MCF 10A (cell line): Measurements from ENCODE around the gene HERPUD2. TPM values are rescaled to one million over a fixed set of nuclear protein-coding genes. Genes with fewer than 3 reads are reported as not detected.

Source experiments
- BruUV-seq: library from RNA; stranded (reverse); fragments of 400-500 nt; replicated peaks from 2 replicates; lab custom pipeline; 2021; lab: Mats Ljungman, UMichigan
- CTCF ChIA-PET: fragments of 300-600 bp; sonication (Branson Sonifier 250); formaldehyde crosslinking; extraction: SDS; loops from one replicate; lab custom pipeline; 2021; ENCODE audit warnings: antibody characterized with exemption, inconsistent platforms; lab: Yijun Ruan, JAX
- POLR2A ChIA-PET: fragments of 300-600, 350-650 bp; sonication (Branson Sonifier 250); formaldehyde crosslinking; extraction: SDS; loops from one replicate; lab custom pipeline; 2020; ENCODE audit warnings: antibody characterized with exemption, inconsistent platforms; lab: Yijun Ruan, JAX
- DNase-seq: peaks from one replicate; pipeline ENCODE4 v3.0.0-alpha.2; 2018; ENCODE audit not compliant: unreplicated experiment
- H3K27ac Mint-ChIP-seq: one replicate; pipeline ENCODE4 v1.8.0; 2022; ENCODE audit warnings: mild to moderate bottlenecking, low read depth, mixed read lengths; ENCODE audit not compliant: unreplicated experiment
- H3K27me3 Mint-ChIP-seq: one replicate; pipeline ENCODE4 v1.8.0; 2022; ENCODE audit warnings: mixed read lengths; ENCODE audit not compliant: insufficient read depth, unreplicated experiment
- H3K36me3 Mint-ChIP-seq: one replicate; pipeline ENCODE4 v1.8.0; 2022; ENCODE audit warnings: mild to moderate bottlenecking, moderate library complexity, mixed read lengths; ENCODE audit not compliant: insufficient read depth, unreplicated experiment
- H3K4me1 Mint-ChIP-seq: one replicate; pipeline ENCODE4 v1.8.0; 2022; ENCODE audit warnings: mixed read lengths; ENCODE audit not compliant: insufficient read depth, unreplicated experiment
- H3K4me3 Mint-ChIP-seq: one replicate; pipeline ENCODE4 v1.8.0; 2022; ENCODE audit warnings: mild to moderate bottlenecking, moderate library complexity, mixed read lengths; ENCODE audit not compliant: unreplicated experiment
- H3K9me3 Mint-ChIP-seq: one replicate; pipeline ENCODE4 v1.8.0; 2022; ENCODE audit warnings: mixed read lengths; ENCODE audit not compliant: unreplicated experiment
- CTCF ChIP-seq: fragments of 200-600 bp; IDR thresholded peaks from one replicate; pipeline ENCODE4 v1.8.0; 2022; ENCODE audit warnings: antibody characterized with exemption, mild to moderate bottlenecking; ENCODE audit not compliant: unreplicated experiment
- intact Hi-C: fragments of 100-400 bp; cut with micrococcal nuclease; formaldehyde crosslinking; loops from 2 replicates; pipeline ENCODE4 v1.14.1; 2022
- total RNA-seq: library from RNA; stranded (reverse); gene quantifications from 2 replicates; pipeline ENCODE4 v1.2.3, GENCODE V29; 2022

HERPUD2 gene
- total RNA-seq, 1 experiment from 2014 or later, result 29.0 TPM

DNA sequence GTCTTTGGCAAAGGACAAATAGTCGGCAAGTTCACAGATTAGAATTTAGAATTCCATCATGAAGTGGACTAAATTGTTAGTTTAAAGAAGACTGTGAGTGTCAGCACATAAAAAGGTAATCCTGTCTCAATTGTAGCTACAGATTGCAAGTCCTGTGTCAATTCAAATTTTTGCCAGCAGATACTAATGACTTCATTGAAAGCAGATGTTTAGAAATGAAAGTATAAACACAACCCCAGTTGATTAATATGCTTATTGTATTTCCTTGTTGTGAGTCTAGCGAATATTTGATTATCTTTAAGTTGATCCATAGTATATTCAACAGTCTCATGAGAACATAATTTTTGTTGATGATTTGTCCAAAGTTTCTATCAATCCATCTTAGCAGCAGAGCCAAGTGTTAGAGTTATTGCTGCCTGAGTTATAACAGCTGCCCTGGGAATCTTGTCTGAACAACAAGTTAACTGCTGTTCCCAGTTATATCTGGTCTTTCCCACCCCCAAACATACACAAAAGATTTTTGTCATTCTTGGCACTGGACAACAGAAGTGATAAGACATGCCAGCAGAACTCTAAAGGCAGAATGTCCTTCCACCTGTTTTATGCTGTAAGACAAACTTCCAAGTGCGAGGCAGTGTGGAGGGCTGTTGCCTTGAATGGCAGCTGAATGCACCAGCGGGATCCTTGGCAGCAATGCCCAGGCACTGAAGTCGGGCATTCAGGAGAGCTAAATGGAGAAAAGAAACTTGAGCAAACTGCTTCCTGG lies 21.3 kb upstream of the HERPUD2 start:
- H3K27me3 Mint-ChIP-seq, result peaks cover under 1% of the 10 kb centered on the region
- intact Hi-C loops, result no loop called here
- H3K4me3 Mint-ChIP-seq, result no peak overlapping the region
- DNase-seq, result no peak
- H3K4me1 Mint-ChIP-seq, result no peaks in the 10 kb centered on the region
- no peaks in the 10 kb centered on the region for H3K36me3 Mint-ChIP-seq
- no TSS peak for BruUV-seq
- ChIA-PET POLR2A (no interaction called here), CTCF (interaction anchor here (0.7 to 1.4 kb wide), 3 partner anchors 9 to 191 kb away, joined by 3 to 4 read pairs (median 3); no protein-coding TSS in a partner anchor)
- TF ChIP-seq CTCF, result no peak
- no peak overlapping the region for H3K27ac Mint-ChIP-seq
- no peaks in the 10 kb centered on the region for H3K9me3 Mint-ChIP-seq

DNA sequence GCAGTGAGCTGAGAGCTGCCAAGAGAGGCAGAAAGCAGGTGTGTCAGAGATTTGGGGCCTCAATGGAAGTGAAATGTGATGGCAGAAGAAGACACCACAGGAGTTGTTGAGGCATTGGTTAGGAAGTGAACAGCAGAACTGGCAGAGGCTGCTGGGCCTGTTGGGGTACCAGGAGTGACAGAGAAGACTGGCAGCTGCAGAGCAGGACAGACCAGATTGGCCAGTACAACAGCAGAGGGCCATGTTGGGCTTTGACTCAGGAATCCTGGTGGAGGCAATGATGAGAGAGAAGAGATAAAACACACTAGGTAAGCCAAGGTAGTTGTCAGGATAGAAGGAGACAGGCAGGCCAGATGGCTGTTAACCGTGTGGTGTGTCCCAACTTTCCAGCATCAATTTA lies 19.9 kb upstream of the HERPUD2 start:
- Mint-ChIP-seq H3K27me3 (no peaks in the 10 kb centered on the region), H3K9me3 (no peaks in the 10 kb centered on the region), H3K36me3 (no peaks in the 10 kb centered on the region), H3K27ac (no peak overlapping the region), H3K4me1 (peaks cover 5% of the 10 kb centered on the region), H3K4me3 (no peak overlapping the region)
- intact Hi-C loops, result no loop called here
- POLR2A ChIA-PET, result no interaction called here
- BruUV-seq, result no TSS peak
- no peak for DNase-seq
- CTCF ChIA-PET, result interaction anchor here (1.4 kb wide), 1 partner anchor 192 kb away, joined by 3 read pairs; no protein-coding TSS in a partner anchor
- no peak for TF ChIP-seq CTCF

DNA sequence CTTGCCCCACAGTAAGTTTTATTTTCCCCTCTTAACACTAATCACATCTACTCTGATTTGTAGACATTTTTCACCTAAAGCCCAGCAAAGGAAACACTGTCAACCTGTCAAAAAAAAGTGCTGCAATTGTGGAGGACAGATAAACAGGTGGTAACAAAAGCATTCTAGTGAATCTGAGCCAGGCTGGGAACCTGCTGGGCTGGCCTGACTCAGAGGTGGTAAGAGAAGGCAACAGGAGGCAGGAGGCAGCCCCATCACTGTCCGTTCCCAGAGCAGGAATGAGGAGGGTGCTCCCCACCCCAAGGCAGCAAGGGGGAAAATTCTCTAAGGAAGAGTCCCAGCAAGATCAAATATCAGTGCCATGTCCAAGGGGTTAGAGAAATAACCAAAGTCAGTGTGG lies 19.5 kb upstream of the HERPUD2 start:
- Mint-ChIP-seq H3K27ac (no peak overlapping the region), H3K4me1 (peaks cover 5% of the 10 kb centered on the region), H3K4me3 (no peak overlapping the region), H3K27me3 (no peaks in the 10 kb centered on the region), H3K9me3 (no peaks in the 10 kb centered on the region), H3K36me3 (no peaks in the 10 kb centered on the region)
- intact Hi-C loops, result no loop called here
- TF ChIP-seq CTCF, result no peak
- no peak for DNase-seq
- ChIA-PET CTCF (no interaction called here), POLR2A (interaction anchor here (1.2 kb wide), 1 partner anchor 9 kb away, joined by 3 read pairs; no protein-coding TSS in a partner anchor)
- no TSS peak for BruUV-seq

DNA sequence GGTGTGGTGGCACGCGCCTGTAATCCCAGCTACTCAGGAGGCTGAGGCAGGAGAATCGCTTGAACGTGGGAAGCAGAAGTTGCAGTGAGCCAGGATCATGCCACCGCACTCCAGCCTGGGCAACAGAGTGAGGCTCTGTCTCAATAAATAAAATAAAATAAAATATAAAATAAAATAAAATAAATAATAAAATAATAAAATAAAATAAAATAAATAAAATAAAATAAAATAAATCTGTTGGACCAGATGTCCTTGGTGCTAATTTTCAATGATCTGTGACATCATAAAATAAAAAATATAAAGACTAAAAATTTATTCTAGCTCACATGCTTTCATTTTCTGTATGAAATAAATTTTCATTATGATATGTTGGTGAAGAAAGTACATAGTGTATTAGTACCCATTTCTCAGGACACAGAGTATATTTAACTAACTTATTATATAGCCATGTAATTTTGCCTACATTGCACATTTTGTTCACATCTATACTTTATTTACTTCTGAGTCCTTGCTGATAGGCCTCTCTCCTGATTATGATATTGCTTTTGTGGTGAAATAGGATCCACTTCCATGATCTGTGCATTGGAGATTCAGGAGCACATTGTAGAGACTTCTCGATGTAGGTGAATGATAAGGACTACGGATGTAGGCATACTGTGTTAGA lies 17.8 kb upstream of the HERPUD2 start:
- Mint-ChIP-seq H3K4me1 (peaks cover 5% of the 10 kb centered on the region), H3K27me3 (no peaks in the 10 kb centered on the region), H3K4me3 (no peak overlapping the region), H3K9me3 (no peaks in the 10 kb centered on the region), H3K27ac (no peak overlapping the region), H3K36me3 (no peaks in the 10 kb centered on the region)
- ChIA-PET CTCF (interaction anchor here (0.6 to 1.6 kb wide), 6 partner anchors 16 to 264 kb away, joined by 3 to 13 read pairs (median 4); partner anchors contain the start of gene HERPUD2), POLR2A (no interaction called here)
- intact Hi-C loops, result no loop called here
- DNase-seq, result no peak
- no peak for TF ChIP-seq CTCF
- no TSS peak for BruUV-seq
